Endothelial cell of hepatic sinusoid (primary cell): ENCODE results near the gene TK2.

Experiments used
- in situ Hi-C: cut with HindIII; loops from 2 replicates; pipeline ENCODE4 v1.10.0; 2017; ENCODE audit warnings: low sequenced_read_pairs

Gene TK2

DNA sequence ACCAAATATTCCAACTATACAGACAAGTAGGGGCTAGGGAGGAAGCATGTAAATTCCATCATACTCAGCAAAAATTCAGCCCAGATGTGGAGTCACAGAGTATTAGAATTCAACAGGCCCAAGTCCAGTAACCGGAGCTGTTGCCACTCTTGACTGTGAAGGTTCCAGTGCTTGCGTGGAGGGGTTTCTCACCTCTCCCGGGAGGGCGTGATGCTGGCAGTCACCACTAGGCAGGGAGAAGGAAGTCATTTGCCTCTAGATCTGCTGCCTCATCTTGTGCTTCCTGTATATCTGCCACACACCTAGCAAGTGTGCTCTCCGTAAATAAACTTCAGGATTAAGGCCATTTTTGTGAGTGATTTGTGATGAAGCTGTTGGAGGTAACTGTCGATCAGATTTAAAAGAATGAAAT is 1.4 kb upstream of the TK2 start:
- in situ Hi-C loops = no loop called here

- in situ Hi-C loops = no loop called here
Measured at GRCh38 chr16:66548868-66549267, 1.1 kb downstream of the TK2 start.

DNA sequence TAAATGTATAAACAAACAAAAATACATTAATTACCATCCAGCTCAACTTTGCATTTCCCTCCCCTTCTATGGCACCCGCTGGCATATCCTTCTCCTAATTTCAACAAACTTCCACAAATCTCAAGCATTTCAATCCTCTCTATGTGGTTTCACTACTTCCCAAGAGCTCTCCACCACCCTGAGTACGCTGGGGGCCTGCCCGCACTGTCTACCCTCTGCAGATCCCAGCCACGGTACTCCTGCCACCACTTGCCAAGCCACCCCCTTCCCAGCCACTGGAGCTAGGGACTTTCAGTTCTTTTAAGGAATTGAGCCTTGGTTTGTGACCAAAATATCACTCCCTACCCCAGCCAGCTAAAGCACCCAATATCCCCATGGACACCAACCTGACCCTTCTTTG is 1.9 kb downstream of the TK2 start:
- in situ Hi-C loops = no loop called here

DNA sequence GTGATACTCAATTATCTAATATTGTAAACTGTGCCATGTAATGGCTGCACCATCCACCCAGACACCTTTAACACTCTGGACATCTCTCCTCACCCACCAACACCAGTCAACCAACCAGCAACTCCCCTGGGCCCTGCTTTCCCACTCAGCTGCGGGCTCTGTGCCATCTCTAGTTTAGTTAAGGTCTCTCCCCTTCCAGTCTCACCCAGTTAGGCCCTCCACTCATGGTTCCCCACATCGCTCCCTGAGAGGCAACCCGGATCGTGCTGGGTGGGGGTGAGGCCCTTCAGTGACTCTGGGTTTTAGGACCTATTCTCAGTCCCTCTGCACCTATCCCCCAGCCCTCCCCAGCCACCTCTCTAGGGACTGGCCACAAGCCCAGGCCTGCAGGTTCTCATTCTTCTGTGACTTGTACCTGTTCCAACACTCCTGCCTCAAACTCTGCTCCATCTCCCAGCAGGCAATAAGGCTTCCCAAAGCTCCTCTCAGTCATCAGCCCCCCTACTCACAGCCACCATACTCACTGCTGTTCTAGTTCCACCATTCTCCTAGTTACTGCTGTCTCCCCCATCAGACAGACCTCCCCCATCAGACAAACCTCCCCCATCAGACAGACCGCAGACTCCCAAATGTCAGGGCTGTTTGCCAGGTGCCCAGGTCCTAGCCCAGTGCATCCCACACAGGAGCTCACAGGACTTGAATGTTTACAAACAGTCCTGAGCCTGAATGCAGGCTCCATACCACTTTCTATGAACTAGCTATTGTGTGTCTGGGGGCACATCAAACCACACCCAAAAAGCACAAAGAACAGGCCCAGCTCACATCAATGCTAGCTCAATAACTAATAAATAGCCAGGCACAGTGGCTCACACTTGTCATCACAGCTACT is 2.6 kb downstream of the TK2 start:
- in situ Hi-C loops = no loop called here

- in situ Hi-C loops = no loop called here
Measured at GRCh38 chr16:66544016-66544757, 5.7 kb downstream of the TK2 start.

- in situ Hi-C loops = no loop called here
Measured at GRCh38 chr16:66543541-66543940, 6.4 kb downstream of the TK2 start.

GRCh38 chr16:66542396-66542795 is 7.5 kb downstream of the TK2 start:
- in situ Hi-C loops = no loop called here

GRCh38 chr16:66541388-66542355 is 8.2 kb downstream of the TK2 start:
- in situ Hi-C loops = no loop called here

DNA sequence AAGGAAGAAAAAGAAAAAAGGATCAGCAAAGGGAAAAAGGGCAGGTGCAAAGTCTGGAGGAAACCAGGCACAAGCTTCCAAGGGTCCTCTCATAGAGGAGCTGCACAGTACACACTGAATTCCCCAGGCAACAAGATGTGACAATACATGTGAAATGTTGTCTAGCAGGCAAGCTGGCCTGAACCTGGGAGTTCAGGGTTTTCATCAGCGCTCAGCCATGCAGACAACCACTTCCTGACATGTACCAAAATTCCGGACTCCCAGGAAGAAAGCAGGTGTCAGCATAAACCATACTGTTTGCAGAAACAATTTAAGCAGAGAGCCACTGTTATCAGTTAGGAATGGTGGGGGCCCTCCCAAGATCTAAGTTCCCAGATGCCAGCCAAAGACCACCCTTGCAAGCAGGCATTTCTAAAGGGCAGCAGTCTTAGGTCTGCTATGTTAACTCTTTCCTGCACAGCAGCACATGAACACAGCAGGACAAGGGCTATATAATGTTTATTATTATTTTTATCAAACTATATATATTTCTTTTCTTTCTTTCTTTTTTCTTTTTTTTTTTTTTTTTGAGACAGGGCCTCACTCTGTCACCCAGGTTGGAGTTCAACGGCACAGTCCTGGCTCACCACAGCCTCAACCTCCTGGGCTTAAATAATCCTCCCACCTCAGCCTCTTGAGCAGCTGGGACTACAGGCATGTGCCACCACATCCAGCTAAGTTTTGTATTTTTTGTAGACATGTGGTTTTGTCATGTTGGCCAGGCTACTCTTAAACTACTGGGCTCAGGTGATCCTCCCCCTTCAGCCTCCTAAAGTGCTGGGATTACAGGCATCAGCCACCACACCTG is 10.1 kb downstream of the TK2 start:
- in situ Hi-C loops = no loop called here

- in situ Hi-C loops = no loop called here
Measured at GRCh38 chr16:66538910-66539309, 11.0 kb downstream of the TK2 start.

GRCh38 chr16:66537236-66537635 is 12.7 kb downstream of the TK2 start:
- in situ Hi-C loops = no loop called here

DNA sequence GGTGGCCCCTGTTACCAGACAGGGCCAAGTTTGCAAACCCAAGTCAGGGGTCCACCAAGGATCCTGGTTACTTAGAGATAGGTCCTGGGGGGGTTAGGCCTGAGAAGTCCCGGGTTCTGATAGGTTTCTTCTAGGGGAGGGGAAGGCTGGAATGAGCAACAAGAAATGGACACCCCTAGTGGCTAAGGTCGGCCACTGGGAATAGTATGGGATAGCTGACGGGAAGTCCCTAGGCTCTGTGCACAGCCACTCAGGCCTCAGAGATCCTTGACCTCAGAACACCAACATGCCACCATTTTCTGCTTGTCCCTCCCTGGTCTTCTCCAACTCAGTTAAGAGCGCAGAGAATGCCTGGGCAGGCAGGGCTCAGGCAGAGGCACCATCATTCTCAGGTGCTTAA is 13.4 kb downstream of the TK2 start:
- in situ Hi-C loops = no loop called here

GRCh38 chr16:66534376-66534799 is 15.5 kb downstream of the TK2 start:
- in situ Hi-C loops = no loop called here

- in situ Hi-C loops = no loop called here
Measured at GRCh38 chr16:66529475-66529874, 20.4 kb downstream of the TK2 start.

- in situ Hi-C loops = no loop called here
Measured at GRCh38 chr16:66528294-66528693, 21.6 kb downstream of the TK2 start.

DNA sequence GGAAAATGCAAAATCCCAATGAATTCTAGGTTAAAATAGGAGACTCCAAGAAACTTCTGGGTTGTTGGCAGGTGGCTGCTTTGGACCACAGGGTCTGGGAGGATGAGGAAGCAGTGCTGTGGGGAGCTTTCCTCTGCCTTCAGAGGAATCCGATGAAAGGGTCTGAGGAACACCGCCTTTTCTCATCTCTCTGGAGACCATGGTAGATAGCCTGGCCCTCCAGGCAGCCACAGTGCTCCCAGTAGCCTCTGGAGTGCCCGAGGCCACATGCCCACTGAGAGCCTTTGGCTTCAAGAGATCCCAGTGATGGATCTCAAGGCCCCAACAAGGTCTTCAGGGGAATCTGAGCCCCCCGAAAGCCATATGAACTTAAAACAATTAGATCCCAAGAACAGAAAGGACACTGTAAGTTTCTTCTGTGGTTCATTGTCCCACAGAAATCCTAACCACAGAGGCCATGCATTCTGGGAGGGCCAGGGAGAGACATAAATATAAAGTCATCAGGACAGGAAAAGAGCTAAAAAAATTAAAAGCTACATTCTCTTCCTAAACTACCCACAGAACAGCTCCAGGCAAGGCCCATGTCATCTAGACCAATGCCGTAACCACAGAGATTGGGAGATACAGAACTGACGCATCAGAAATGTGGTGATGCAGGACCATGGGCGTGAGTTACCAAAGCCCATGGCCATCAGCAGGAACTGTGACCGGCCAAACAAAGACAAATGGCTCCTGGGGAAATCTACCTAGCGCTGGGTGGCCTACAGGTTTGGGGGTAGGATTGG is 24.3 kb downstream of the TK2 start:
- in situ Hi-C loops = no loop called here

DNA sequence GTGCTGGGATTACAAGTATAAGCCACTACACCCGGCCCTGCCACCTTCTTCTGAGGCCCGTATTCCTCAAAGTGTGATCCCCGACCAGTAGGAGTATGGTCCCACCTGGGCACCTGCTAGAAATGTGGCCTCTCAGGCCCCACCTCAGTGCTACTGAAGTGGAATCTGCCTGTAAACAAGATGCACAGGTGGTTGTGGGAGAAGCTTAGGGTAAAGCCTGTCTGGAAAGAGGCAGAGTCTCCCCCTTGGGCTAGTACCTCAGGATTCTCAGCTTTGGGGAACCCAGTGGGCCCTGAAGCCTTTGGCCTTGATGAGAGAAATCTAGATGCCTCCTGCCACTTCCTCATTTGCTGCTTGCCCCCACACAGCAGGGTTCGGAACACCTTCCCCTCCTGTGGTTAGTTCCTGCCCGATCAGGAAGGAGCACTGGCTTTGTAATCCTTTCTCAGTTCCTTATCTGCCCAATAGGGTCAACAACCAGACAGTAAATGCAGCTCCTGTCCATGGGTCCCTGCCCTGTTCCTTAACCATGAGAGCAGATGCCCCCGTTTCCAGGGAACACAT is 25.2 kb downstream of the TK2 start:
- in situ Hi-C loops = loop anchor here (5.0 kb wide), 1 partner anchor 107 kb away; no protein-coding TSS in a partner anchor

DNA sequence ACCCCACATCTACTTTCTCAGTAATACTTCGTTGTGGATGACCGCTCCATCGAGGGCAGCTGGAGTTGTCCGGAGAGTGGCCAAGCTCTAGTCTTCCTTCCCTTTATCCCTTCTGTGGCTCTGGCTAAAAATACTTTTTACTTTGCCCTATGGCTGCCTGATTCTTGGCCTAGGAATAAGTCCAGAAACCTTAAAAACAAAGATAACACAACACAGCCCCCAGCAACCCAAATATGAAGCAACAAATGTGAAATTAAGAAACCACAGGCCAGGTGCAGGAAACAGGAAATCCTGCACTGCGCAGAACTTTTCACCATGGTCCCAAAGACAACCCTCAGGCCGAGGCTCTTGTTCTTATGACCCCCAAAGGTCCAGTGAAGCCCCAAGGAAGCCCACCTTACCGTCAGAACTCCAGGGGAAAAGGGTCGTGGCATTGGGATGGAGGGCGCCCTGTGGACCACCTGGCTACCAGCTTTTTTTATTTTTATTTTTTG is 26.0 kb downstream of the TK2 start:
- in situ Hi-C loops = loop anchor here (5.0 kb wide), 1 partner anchor 107 kb away; no protein-coding TSS in a partner anchor
